Peyer's patch (tissue), 4 donors: ENCODE measurements around the gene ZBTB20. TPM values are rescaled to one million over a fixed set of nuclear protein-coding genes. Genes with fewer than 3 reads are reported as not detected.

ENCODE experiments used
- DNase-seq, 3 donors: peaks; one replicate each; pipeline ENCODE4 v3.0.0-alpha.2; 2017 to 2019
- H3K27ac ChIP-seq, 4 donors: fragments of 200-600 bp; sonication (generic); one replicate each; pipeline ENCODE4 v1.5.1; 2016 to 2019
- H3K27me3 ChIP-seq, 2 donors: fragments of 200-600 bp; sonication (generic); one replicate each; pipeline ENCODE4 v1.5.1; 2019
- H3K36me3 ChIP-seq, 3 donors: fragments of 200-600 bp; sonication (generic); one replicate each; pipeline ENCODE4 v1.5.1; 2016 to 2019
- H3K4me1 ChIP-seq, 4 donors: fragments of 200-600 bp; sonication (generic); one replicate each; pipeline ENCODE4 v1.5.1; 2016 to 2019
- H3K4me3 ChIP-seq, 4 donors: fragments of 200-600 bp; sonication (generic); 1 replicate in 3 of 4; 2 replicates in 1 of 4; pipeline ENCODE4 v1.5.1; 2016 to 2019; ENCODE audit warnings: mild to moderate bottlenecking in 1 of 4
- H3K9me3 ChIP-seq, 4 donors: fragments of 200-600 bp; sonication (generic); one replicate each; pipeline ENCODE4 v1.5.1; 2016 to 2019; ENCODE audit warnings: mild to moderate bottlenecking in 1 of 4
- POLR2A ChIP-seq, 2 donors: fragments of 450-650 bp; IDR thresholded peaks; one replicate each; pipeline ENCODE4 v1.5.1; 2017; ENCODE audit warnings: antibody characterized with exemption in 2 of 2, mild to moderate bottlenecking in 2 of 2, moderate library complexity in 2 of 2
- total RNA-seq, 4 donors: library from RNA; depleted of rRNA; stranded (reverse); fragments of >200 nt; gene quantifications; one replicate each; pipeline ENCODE4 v1.1.0, GENCODE V29; 2016
- TF ChIP-seq, protein P1 (sequence below), 6 experiments: fragments of 450-650 bp in 4 of 6; fragments of 200-600 bp in 2 of 6; sonication (generic) in 1 of 6; IDR thresholded peaks; one replicate each; pipeline ENCODE4 v1.5.1; 2017 to 2019; ENCODE audit warnings: antibody characterized with exemption in 6 of 6, mild to moderate bottlenecking in 3 of 6, moderate library complexity in 1 of 6

ZBTB20 gene
- total RNA-seq, 4 donors from 2014 or later: 19.6 to 135 (median 57.2) TPM

GRCh38 chr3:114400371-114400770, 746.7 kb downstream of the ZBTB20 start:
- Histone ChIP-seq H3K27ac (no peak overlapping the region), H3K4me3 (no peak overlapping the region), H3K36me3 (no peaks in the 10 kb centered on the region), H3K27me3 (no peaks in the 10 kb centered on the region), H3K9me3 (no peaks in the 10 kb centered on the region), H3K4me1 (no peaks in the 10 kb centered on the region)
- TF ChIP-seq, protein P1, sequence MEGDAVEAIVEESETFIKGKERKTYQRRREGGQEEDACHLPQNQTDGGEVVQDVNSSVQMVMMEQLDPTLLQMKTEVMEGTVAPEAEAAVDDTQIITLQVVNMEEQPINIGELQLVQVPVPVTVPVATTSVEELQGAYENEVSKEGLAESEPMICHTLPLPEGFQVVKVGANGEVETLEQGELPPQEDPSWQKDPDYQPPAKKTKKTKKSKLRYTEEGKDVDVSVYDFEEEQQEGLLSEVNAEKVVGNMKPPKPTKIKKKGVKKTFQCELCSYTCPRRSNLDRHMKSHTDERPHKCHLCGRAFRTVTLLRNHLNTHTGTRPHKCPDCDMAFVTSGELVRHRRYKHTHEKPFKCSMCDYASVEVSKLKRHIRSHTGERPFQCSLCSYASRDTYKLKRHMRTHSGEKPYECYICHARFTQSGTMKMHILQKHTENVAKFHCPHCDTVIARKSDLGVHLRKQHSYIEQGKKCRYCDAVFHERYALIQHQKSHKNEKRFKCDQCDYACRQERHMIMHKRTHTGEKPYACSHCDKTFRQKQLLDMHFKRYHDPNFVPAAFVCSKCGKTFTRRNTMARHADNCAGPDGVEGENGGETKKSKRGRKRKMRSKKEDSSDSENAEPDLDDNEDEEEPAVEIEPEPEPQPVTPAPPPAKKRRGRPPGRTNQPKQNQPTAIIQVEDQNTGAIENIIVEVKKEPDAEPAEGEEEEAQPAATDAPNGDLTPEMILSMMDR (IDR thresholded peaks at IDR 0.05): no peak
- TF ChIP-seq POLR2A (IDR thresholded peaks at IDR 0.05): no peak
- DNase-seq: no peak

DNA sequence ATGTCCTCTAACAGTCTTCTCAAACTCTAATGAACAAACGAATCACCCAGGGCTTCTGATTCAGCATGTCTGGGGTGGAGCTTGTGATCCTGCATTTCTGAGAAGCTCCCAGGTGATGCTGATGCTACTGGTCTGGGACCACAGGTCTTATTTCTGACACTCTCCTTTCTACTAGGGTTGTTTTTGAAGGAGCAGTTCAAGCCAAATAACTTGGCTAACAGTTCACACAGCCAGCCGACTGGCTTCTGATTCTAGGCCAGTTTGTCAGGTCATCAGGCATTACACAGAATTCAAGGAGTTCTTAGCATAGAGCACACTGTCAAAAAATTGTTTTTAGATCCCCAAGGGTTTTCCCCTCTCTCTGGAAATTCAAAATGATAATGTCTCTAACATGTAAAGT, 752.5 kb downstream of the ZBTB20 start:
- TF ChIP-seq, protein P1 (IDR thresholded peaks at IDR 0.05): no peak
- TF ChIP-seq POLR2A (IDR thresholded peaks at IDR 0.05): no peak
- H3K4me1 ChIP-seq: no peaks in the 10 kb centered on the region
- DNase-seq: no peak
- H3K4me3 ChIP-seq: no peak overlapping the region
- H3K36me3 ChIP-seq: no peaks in the 10 kb centered on the region
- no peaks in the 10 kb centered on the region for H3K9me3 ChIP-seq
- no peaks in the 10 kb centered on the region for H3K27me3 ChIP-seq
- H3K27ac ChIP-seq: no peak overlapping the region

GRCh38 chr3:114393367-114394072, 753.6 kb downstream of the ZBTB20 start:
- H3K9me3 ChIP-seq: no peaks in the 10 kb centered on the region
- H3K4me1 ChIP-seq: no peaks in the 10 kb centered on the region
- H3K36me3 ChIP-seq: peaks cover 0 to 3% (median 0%) of the 10 kb centered on the region in 3 donors
- DNase-seq: no peak
- TF ChIP-seq, protein P1 (IDR thresholded peaks at IDR 0.05): no peak
- TF ChIP-seq POLR2A (IDR thresholded peaks at IDR 0.05): no peak
- no peak overlapping the region for H3K4me3 ChIP-seq
- H3K27ac ChIP-seq: no peak overlapping the region
- H3K27me3 ChIP-seq: no peaks in the 10 kb centered on the region

DNA sequence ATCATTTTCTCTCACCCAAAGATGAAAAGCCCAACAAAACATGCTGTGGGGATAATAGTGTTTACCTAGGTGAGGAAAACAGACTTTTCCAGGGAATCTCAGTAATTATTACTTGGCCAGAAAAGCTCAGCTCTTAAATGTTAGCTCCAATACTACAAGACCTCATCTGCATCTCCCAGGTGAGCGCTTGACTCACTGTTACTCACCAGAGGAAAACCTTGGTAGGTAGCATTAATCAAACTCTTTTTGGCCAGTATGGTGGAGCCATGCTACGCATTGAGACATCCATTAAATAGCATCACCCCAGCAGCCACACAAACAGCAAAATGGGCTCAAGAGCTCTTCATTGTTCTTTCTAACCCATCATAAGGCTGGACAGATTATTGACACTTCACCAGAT, 754.3 kb downstream of the ZBTB20 start:
- Histone ChIP-seq H3K27me3 (no peaks in the 10 kb centered on the region), H3K4me3 (no peak overlapping the region), H3K36me3 (peaks cover 0 to 5% (median 0%) of the 10 kb centered on the region in 3 donors), H3K9me3 (no peaks in the 10 kb centered on the region), H3K27ac (no peak overlapping the region), H3K4me1 (no peaks in the 10 kb centered on the region)
- TF ChIP-seq, protein P1 (IDR thresholded peaks at IDR 0.05): no peak
- no peak for TF ChIP-seq POLR2A (IDR thresholded peaks at IDR 0.05)
- DNase-seq: no peak

DNA sequence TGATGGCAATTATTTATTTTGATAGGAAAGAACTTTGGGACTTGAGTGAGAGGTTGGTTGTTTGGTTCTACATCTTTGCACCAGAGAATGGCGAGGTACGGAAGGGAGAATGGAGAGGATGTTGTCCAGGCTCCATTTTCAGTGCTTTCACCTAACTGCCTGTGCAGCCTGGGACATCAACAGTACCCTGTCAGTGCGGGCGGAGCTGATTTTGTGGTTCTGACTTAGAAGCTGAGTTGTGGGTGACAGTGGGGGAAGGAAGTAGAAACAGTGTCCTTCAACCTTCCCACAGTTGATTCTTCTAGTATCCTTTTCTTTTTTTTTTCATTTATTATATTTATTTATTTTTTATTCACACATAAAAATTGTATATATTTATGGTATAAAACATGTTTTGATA, 757.9 kb downstream of the ZBTB20 start:
- H3K27me3 ChIP-seq: no peaks in the 10 kb centered on the region
- no peak overlapping the region for H3K27ac ChIP-seq
- peaks cover 0 to 5% (median 0%) of the 10 kb centered on the region in 3 donors for H3K36me3 ChIP-seq
- DNase-seq: peak in 1 of 3 donors; percentile 62
- H3K4me1 ChIP-seq: no peaks in the 10 kb centered on the region
- no peaks in the 10 kb centered on the region for H3K9me3 ChIP-seq
- H3K4me3 ChIP-seq: no peak overlapping the region
- TF ChIP-seq, protein P1 (IDR thresholded peaks at IDR 0.05): no peak
- no peak for TF ChIP-seq POLR2A (IDR thresholded peaks at IDR 0.05)
